ENCODE results near the gene PDS5A. TPM values are rescaled to one million over a fixed set of nuclear protein-coding genes. Genes with fewer than 3 reads are reported as not detected.

The PDS5A gene
- total RNA-seq, 1 experiment from 2014 or later, result 98.3 TPM

- no peaks in the 10 kb centered on the region for H3K9me2 ChIP-seq (ENCODE audit: insufficient read depth)
- H3K27ac ChIP-seq (ENCODE audit: low read depth, low read length), result no peak overlapping the region
- H3K79me2 ChIP-seq (ENCODE audit: insufficient read depth, low read length), result peaks cover 7% of the 10 kb centered on the region
- no peak overlapping the region for H3K4me3 ChIP-seq (replicated peaks in 1 of 2; ENCODE audit: low read depth in 1 of 2, low read length in 2 of 2)
- H3K9me3 ChIP-seq (ENCODE audit: control insufficient read depth in 1 of 2, insufficient read depth in 1 of 2, low read depth in 1 of 2, low read length in 2 of 2), result no peaks in the 10 kb centered on the region
- no peaks in the 10 kb centered on the region for H3K27me3 ChIP-seq (ENCODE audit: insufficient read depth, low read length)
- H3K36me3 ChIP-seq (ENCODE audit: control insufficient read depth in 1 of 2, insufficient read depth in 2 of 2, low read length in 2 of 2), result peaks cover 7 to 42% of the 10 kb centered on the region in 2 experiments; a peak in 3 of 4 replicates
- ChIA-PET CTCF (interaction anchor here (1.0 kb wide), 1 partner anchor 35 kb away, joined by 3 read pairs; no protein-coding TSS in a partner anchor), POLR2A (no interaction called here), RAD21 (ENCODE audit: low non-redundant PET in 1 of 2, low total read pairs in 2 of 2, uncharacterized antibody in 2 of 2, unreplicated experiment in 2 of 2) (no interaction called here)
- no peak for DNase-seq (ENCODE audit: low read depth, low spot score)
- intact Hi-C loops (cut with micrococcal nuclease), result no loop called here
- H4K20me1 ChIP-seq (ENCODE audit: insufficient read depth), result no peaks in the 10 kb centered on the region
- H2AFZ ChIP-seq (ENCODE audit: low read depth, low read length, poor library complexity, severe bottlenecking), result no peak overlapping the region
- BruUV-seq (replicated peaks), result no TSS peak
- H3K4me2 ChIP-seq (ENCODE audit: low read length), result peak overlapping the region; percentile 37; the same call in 1 of the 2 replicates
- H3K4me1 ChIP-seq (ENCODE audit: control insufficient read depth in 1 of 2, insufficient read depth in 2 of 2, low read length in 2 of 2), result peaks cover 2 to 23% of the 10 kb centered on the region in 2 experiments; a peak in 3 of 4 replicates
- H3K9ac ChIP-seq (ENCODE audit: low read length), result no peak overlapping the region
- TF ChIP-seq ZBTB33 (IDR thresholded peaks at IDR 0.05; ENCODE audit: extremely low read depth, insufficient replicate concordance, low read length) (no peak), ZFX (IDR thresholded peaks at IDR 0.05) (no peak), SRF (IDR thresholded peaks at IDR 0.05; ENCODE audit: low read depth) (no peak), EZH2phosphoT487 (IDR thresholded peaks at IDR 0.05; ENCODE audit: borderline replicate concordance) (no peak), SP1 (IDR thresholded peaks at IDR 0.05; ENCODE audit: low read depth) (no peak), ZNF274 (IDR thresholded peaks at IDR 0.05; ENCODE audit: low read depth, low read length) (no peak), FOSL1 (IDR thresholded peaks at IDR 0.05; ENCODE audit: low read depth) (no peak), POLR2A (IDR thresholded peaks at IDR 0.05; ENCODE audit: borderline replicate concordance, extremely low read depth, insufficient read depth, insufficient read length) (no peak)
- TF ChIP-seq, protein P1, sequence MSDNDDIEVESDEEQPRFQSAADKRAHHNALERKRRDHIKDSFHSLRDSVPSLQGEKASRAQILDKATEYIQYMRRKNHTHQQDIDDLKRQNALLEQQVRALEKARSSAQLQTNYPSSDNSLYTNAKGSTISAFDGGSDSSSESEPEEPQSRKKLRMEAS (IDR thresholded peaks at IDR 0.05), result no peak
- TF ChIP-seq, protein P2, sequence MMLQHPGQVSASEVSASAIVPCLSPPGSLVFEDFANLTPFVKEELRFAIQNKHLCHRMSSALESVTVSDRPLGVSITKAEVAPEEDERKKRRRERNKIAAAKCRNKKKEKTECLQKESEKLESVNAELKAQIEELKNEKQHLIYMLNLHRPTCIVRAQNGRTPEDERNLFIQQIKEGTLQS (IDR thresholded peaks at IDR 0.05), result no peak
- no peak for ATAC-seq
Observed at GRCh38 chr4:39846705-39847104, 131.0 kb downstream of the PDS5A start.

All from HCT116 (cell line).